GM21390 (cell line): ENCODE measurements around the gene CLTC.

ENCODE experiments used
- ATAC-seq: cut with Tn5 transposase; IDR thresholded peaks from one replicate; pipeline ENCODE4 v1.9.1; 2021; ENCODE audit not compliant: unreplicated experiment

The CLTC gene

GRCh38 chr17:59723041-59723440 is 103.3 kb downstream of the CLTC start:
- ATAC-seq: no peak

- no peak for ATAC-seq
These were observed 103.9 kb downstream of the CLTC start for GRCh38 chr17:59723607-59724006.

GRCh38 chr17:59725691-59726090 is 106.0 kb downstream of the CLTC start:
- ATAC-seq: no peak

- no peak for ATAC-seq
These were observed 108.3 kb downstream of the CLTC start for GRCh38 chr17:59727817-59728533.

GRCh38 chr17:59730268-59730834 is 110.7 kb downstream of the CLTC start:
- ATAC-seq: no peak

GRCh38 chr17:59733697-59734096 is 114.0 kb downstream of the CLTC start:
- ATAC-seq: no peak

GRCh38 chr17:59734226-59734625 is 114.5 kb downstream of the CLTC start:
- ATAC-seq: no peak

GRCh38 chr17:59737324-59737723 is 117.6 kb downstream of the CLTC start:
- no peak for ATAC-seq

- ATAC-seq: no peak
These were observed 124.1 kb downstream of the CLTC start for GRCh38 chr17:59743842-59744241.

- ATAC-seq: no peak
These were observed 125.3 kb downstream of the CLTC start for GRCh38 chr17:59745040-59745439.
